ENCODE results near the gene DPRX.
"Not testable (repeated sequence)": the region's sequence is repeated elsewhere in the genome, so short reads cannot be mapped to it uniquely, and the experiment has no call there.

DPRX gene

DNA sequence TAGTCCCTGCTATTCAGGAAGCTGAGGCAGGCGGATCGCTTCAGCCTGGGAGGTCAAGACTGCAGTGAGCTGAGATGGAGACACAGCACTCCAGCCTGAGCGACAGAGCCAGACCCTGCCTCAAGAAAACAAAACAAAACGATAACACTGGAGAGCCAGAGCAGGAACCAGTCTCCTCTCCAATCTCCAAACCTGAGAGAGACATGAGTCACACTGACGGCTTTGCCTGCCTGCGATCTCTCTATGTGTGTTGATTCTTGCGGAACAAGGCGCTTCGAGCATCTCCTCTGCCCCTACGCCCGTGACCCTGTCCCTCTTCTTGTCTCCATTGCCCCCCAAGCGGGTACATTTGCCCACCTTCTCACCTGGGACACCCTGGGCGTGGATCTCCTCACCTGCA lies 15.6 kb downstream of the DPRX start:
- DNase-seq, result no peak

DNA sequence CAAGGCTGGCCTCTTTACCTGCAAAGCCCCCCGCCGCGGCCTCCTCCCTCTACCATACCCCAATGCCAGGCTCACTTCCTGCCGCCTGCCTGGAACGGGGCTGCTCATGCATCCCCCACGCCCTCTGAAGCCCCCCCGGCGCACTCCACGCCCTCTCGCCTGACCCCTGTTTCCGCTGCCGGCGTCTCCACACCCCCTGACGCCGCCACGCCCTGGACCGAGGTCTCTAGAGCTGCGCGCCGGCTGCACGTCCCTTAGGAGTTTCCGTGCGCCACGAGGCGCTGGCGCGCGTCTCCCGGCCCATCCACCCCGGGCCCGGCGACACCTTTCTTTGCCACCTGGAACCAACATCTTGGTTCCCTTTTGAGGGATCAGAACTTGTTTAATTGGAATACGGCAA lies 16.0 kb downstream of the DPRX start:
- no peak for DNase-seq

DNA sequence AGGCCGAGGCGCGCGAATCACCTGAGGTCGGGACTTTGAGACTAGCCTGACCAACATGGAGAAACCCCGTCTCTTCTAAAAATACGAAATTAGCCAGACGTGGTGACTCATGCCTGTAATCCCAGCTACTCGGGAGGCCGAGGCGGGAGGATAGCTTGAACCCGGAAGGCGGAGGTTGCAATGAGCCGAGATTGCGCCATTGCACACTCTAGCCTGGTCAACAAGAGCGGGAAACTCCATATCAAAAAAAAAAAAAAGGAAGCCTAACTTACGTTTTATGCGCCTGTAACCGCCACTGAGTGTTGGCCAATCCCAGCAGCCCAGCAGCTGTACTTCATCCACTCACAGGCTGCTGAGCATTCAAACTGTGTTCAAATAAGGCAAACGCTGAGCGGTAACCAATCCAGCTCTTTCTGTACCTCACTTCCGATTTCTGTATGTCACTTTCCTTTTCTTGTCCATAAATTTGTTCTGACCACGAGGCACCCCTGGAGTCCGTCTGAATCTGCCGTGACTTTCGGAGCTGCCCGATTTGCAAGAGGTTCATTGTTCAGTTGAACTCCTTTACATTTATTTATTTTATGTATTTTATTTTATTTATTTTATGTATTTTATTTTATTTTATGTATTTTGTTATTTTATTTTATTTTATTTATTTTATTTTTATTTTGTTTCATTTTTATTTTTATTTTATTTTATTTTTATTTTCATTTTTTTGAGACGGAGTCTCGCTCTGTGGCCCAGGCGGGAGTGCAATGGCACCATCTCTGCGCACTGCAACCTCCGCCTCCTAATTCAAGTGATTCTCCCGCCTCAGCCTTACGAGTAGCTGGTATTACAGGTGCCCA lies 18.2 kb downstream of the DPRX start:
- DNase-seq, result no peak

DNA sequence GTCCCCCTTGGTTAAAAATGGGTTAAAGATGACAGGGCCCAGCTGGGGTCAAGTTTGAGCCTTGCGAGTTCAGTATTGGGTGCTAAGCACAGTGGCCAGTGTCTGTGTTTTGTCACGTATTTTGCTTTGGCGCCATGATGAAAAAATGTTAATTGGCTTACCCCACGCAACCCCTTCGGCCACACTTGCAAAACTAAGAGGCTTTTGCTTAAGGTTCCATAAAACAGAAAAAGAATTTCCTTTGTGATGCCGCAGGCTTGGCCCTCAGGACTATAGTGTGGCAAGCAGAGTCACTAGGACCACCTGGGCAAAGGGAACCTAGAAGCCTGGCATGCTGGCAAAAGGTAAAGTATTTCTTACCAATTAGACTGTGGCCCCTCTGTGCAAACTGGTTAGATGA lies 20.7 kb downstream of the DPRX start:
- no peak for DNase-seq

DNA sequence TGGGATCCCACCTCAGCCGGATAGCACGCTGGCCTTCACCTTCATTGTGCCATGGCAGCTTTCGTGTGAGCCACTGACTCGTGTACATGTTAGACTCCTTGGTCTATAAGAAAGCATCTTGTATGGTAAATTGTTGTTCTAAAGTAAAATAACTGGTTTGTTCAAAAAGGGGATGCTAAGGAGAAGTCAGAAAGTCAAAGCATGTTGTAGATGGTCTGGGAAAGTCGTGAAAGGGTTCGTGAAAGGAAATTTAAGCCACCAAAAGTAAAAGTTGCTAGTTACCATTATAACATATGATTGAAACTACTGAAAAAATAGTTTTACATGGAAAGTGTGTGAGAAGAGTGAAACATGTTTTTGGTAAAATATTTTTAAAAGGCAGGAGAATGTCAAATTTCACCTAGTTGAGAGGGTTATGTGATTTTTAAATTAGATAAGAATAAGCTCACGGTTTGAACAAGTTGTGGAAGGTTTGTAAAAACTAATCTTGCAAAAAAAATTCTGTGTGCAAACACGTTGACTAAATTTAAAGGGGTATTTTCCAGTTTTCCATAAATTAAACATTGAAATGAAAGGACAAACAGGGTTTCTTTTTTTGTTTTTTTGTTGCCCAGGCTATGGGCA lies 23.4 kb downstream of the DPRX start:
- DNase-seq, result no peak

DNA sequence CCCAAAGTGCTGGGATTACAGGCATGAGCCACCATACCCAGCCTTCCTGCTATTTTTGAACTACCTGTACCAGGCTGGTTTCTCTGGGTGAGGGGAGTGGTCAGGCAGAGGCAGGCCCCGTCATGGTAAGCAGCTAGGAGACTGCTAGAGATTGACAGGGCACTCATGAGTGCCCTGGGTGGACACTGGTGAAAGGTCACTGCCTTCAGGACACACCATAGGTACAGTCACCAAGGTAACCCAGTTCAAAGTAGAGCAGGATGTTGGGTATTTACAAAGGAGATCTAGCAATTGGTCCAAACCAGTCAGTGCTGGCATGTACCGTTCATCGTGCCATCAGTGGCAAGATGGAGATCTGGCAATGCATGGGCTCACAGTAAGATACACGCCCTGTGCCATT lies 25.5 kb downstream of the DPRX start:
- no peak for DNase-seq

DNA sequence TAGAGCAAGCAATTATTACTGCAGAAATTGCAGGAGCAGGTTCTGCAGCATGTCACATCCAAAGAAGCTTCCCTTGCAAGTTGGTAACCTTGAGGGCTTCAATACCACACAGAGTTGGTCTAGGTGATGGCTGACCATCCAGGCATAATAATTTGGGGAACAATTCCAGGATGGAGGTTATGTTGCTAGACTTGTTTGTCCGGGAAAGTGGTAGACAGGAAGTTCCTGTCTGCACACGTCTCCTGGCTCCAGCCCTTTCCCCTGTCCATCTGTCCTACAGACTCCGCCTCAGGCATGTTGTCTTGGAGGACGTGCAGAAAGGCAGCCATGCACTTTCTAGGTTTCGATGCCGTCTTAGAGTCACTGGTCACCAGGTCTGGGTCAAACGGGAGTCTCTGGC lies 26.0 kb downstream of the DPRX start:
- DNase-seq, result no peak

DNA sequence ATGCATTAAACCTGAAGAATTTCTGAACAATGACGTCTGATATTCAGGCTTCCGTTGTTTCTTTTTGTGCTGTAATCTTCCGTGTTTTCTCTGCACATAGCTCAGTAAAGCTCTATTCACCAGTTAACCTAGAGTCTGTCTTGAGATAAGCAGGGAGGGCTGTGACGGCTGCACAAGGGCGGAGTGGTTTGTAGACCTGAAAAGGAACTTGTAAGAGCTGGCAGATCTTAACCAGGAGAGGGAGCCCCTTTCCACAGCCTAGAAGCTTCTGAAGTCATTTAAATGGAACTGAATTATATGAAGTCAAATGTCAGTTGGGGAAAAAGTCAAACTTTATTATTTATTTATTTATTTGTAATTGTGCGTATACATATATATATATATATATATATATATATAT lies 27.5 kb downstream of the DPRX start:
- peak; percentile 48 for DNase-seq

DNA sequence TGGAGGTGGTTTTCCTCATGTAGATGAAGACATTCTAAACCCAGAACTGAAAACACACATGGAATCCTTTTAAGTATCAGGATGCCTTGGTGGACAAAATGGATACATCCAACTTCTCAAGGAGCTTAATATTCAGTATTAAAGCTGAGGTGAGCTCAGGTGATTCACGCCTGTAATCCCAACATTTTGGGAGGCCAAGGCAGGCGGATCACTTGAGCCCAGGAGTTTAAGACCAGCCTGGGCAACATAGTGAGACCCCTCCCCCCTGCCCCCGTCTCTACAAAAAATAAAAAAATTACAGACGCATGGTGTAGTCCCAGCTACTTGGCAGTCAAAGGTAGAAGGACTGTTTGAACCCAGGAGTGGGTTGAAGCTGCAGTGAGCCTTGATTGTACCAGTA lies 28.8 kb downstream of the DPRX start:
- DNase-seq, result no peak

DNA sequence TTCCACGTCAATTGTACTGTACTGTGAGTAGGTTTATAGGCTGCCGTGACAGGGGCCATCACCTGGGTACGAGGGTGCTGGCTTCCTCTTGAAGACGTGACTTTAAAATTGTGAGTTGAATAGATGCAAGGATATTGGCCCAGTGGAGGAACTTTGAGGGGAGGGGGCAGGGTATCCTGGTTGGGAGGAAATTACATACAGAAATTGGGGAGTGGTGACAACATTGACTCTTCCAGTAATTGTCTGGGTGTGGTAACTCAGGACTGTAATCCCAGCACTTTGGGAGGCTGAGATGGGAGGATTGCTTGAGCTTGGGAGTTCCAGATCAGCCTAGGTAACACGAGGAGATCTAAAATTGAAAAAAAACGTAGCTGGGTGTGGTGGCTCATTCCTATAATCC lies 30.4 kb downstream of the DPRX start:
- no peak for DNase-seq

DNA sequence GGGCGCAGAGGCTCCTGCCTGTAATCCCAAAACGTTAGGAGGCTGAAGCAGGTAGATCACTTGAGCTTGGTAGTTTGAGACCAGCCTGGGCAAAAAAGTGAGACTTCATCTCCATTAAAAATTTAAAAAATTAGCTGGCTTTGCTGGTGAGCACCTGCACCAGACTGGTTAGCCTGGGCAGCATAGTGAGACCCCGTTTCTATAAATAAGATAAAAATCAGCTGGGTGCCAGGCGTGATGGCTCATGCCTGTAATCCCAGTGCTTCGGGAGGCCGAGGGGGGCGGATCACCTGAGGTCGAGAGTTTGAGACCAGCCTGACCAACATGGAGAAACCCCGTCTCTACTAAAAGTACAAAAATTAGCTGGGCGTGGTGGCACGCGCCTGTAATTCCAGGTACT lies 32.4 kb downstream of the DPRX start:
- no peak for DNase-seq

DNA sequence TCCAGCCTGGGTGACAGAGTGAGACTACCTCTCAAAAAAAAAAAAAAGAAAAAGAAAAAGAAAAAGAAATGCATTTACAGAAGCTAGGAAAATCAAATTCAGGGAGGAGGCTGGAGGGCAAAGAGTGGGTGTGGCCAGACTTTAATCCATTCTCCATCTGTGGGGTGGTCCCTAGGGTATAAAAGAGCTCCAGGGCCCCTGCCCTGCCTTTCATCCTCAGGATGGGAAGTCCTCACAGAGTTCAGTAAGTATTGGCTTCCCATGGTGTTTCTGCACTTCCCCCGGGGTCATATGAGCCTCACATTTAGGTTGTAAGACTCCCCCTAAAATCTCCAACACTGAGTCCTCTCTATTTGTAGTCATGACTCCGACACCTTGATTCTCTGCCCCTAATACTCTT lies 33.0 kb downstream of the DPRX start:
- no peak for DNase-seq

DNA sequence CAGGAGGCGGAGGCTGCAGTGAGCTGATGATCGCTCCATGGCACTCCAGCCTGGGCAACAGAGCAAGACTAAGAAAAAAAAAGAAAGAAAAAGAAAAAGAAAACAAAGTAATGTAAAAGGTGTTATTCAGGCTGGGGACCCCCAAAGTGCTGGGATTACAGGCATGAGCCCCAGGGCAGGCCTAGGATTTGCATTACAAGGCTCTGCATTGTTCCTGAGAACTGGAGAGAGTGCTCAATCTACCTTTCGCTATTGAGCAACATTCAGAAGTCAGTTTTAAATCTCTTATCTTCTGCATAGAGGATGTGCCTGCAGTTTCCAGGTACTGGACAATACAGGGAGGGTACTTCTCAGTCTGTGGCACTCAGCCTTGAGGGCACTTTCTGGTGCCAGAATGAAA lies 34.5 kb downstream of the DPRX start:
- DNase-seq, result not testable (repeated sequence)

DNA sequence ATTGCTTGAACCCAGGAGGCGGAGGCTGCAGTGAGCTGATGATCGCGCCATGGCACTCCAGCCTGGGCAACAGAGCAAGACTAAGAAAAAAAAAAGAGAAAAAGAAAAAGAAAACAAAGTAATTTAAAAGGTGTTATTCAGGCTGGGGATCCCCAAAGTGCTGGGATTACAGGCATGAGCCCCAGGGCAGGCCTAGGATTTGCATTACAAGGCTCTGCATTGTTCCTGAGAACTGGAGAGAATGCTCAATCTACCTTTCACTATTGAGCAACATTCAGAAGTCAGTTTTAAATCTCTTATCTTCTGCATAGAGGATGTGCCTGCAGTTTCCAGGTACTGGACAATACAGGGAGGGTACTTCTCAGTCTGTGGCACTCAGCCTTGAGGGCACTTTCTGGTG lies 37.0 kb downstream of the DPRX start:
- DNase-seq, result not testable (repeated sequence)

DNA sequence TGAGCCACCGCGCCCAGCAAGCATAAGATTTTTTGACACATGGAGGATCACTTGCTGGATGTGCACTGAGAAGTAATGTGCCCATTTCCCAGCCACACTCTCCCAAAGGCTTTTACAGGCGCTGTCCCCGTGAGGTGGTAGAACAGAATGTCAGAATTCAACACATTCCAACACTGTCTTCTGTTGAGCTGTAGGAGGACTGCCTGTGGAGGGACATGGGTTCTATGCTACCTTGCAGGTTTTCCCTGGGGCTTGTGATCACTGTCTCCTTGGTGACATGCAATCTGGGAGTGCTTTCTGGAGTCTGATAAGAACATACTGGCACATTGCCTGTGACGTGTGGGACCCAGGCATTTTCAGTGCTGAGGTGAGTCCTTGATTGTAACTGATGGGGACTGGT lies 38.5 kb downstream of the DPRX start:
- DNase-seq, result no peak

DNA sequence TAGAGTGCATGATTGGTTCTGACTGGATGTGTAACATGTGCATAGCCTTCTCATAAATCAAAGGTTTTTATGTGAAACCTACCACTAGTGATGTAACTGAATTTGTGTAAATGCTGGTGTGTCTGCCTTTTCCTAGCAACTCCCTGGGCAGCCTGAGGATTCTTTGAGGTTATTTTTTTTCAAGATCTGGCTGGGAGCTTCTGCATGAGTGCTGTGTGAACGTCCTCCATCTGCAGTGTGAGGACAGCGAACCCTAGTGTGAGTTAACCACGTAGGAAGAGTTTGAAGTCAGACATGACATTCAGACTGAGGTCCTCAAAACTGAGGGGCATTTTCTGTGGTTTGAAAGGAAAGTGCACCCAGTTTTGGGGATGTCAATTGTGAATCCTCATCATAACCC lies 39.9 kb downstream of the DPRX start:
- DNase-seq, result no peak
